DND-41 (cell line): ENCODE data around the gene USP48.

Experiments
- ATAC-seq: fragments of 200-7000 bp; cut with Tn5 transposase; 3 replicates; pipeline ENCODE4 v1.9.1; 2021; ENCODE audit warnings: low read depth; ENCODE audit not compliant: insufficient read depth
- DNase-seq: peaks from one replicate; pipeline ENCODE4 v3.0.0-alpha.2; 2020
- H2AFZ ChIP-seq: 2 replicates; pipeline ENCODE4 v1.6.0; 2012; ENCODE audit warnings: low read depth, low read length
- H3K27ac ChIP-seq: 2 replicates; pipeline ENCODE4 v1.5.1; 2012; ENCODE audit warnings: low read length, inconsistent platforms
- H3K27me3 ChIP-seq: fragments of 200-600 bp; sonication (generic); 2 replicates; pipeline ENCODE4 v1.6.0; 2012; ENCODE audit warnings: low read length, mild to moderate bottlenecking, inconsistent platforms; ENCODE audit not compliant: insufficient read depth, poor library complexity
- H3K36me3 ChIP-seq: 2 replicates; pipeline ENCODE4 v1.5.1; 2012; ENCODE audit warnings: low read length, inconsistent platforms; ENCODE audit not compliant: insufficient read depth
- H3K4me1 ChIP-seq: 2 replicates; pipeline ENCODE4 v1.5.1; 2012; ENCODE audit warnings: mild to moderate bottlenecking, low read length; ENCODE audit not compliant: insufficient read depth
- H3K4me2 ChIP-seq: 2 replicates; pipeline ENCODE4 v1.6.0; 2012; ENCODE audit warnings: mild to moderate bottlenecking, moderate library complexity, low read length, inconsistent platforms; ENCODE audit not compliant: insufficient read depth
- H3K4me3 ChIP-seq, 2 experiments: fragments of 200-600 bp in 1 of 2; shearing (Covaris generic) in 1 of 2; 2 replicates each; pipeline ENCODE4 v1.5.1; 2012 to 2016; ENCODE audit warnings: inconsistent platforms in 2 of 2, low read length in 2 of 2, mild to moderate bottlenecking in 2 of 2, low read depth in 1 of 2, moderate library complexity in 1 of 2
- H3K79me2 ChIP-seq: 2 replicates; pipeline ENCODE4 v1.6.0; 2012; ENCODE audit warnings: low read length, inconsistent platforms; ENCODE audit not compliant: insufficient read depth
- H3K9ac ChIP-seq: 2 replicates; pipeline ENCODE4 v1.6.0; 2012; ENCODE audit warnings: low read depth, mild to moderate bottlenecking, inconsistent platforms, low read length, moderate library complexity
- H3K9me3 ChIP-seq: 2 replicates; pipeline ENCODE4 v1.5.1; 2012; ENCODE audit warnings: low read length, moderate library complexity, mild to moderate bottlenecking, inconsistent platforms; ENCODE audit not compliant: insufficient read depth, severe bottlenecking
- H4K20me1 ChIP-seq: 2 replicates; pipeline ENCODE4 v1.6.0; 2012; ENCODE audit warnings: low read length; ENCODE audit not compliant: insufficient read depth
- CTCF ChIP-seq: IDR thresholded peaks from 2 replicates; pipeline ENCODE4 v1.5.1; 2012; ENCODE audit warnings: borderline replicate concordance, low read length, moderate library complexity, mild to moderate bottlenecking; ENCODE audit not compliant: poor library complexity, severe bottlenecking; ENCODE audit errors: extremely low read depth
- EZH2 ChIP-seq: IDR thresholded peaks from 3 replicates; pipeline ENCODE4 v1.6.1; 2012; ENCODE audit warnings: borderline replicate concordance, low read depth, mild to moderate bottlenecking, moderate library complexity, low read length, inconsistent platforms; ENCODE audit not compliant: severe bottlenecking

Gene USP48

GRCh38 chr1:21652101-21652936, 130.6 kb downstream of the USP48 start:
- no peak for TF ChIP-seq EZH2
- no peak for TF ChIP-seq CTCF
- H4K20me1 ChIP-seq = peaks cover 16% of the 10 kb centered on the region
- H3K9ac ChIP-seq = no peak overlapping the region
- H3K4me3 ChIP-seq = no peak overlapping the region
- DNase-seq (no peak), ATAC-seq (no peak)
- no peak overlapping the region for H2AFZ ChIP-seq
- H3K4me2 ChIP-seq = no peak overlapping the region
- no peaks in the 10 kb centered on the region for H3K4me1 ChIP-seq
- no peaks in the 10 kb centered on the region for H3K79me2 ChIP-seq
- no peaks in the 10 kb centered on the region for H3K36me3 ChIP-seq
- no peak overlapping the region for H3K27ac ChIP-seq
- H3K9me3 ChIP-seq = no peaks in the 10 kb centered on the region
- H3K27me3 ChIP-seq = no peaks in the 10 kb centered on the region

- peaks cover 15% of the 10 kb centered on the region for H4K20me1 ChIP-seq
- TF ChIP-seq EZH2 (no peak), CTCF (no peak)
- no peak overlapping the region for H3K9ac ChIP-seq
- no peak overlapping the region for H3K4me2 ChIP-seq
- H3K79me2 ChIP-seq = no peaks in the 10 kb centered on the region
- no peaks in the 10 kb centered on the region for H3K36me3 ChIP-seq
- DNase-seq = no peak
- no peaks in the 10 kb centered on the region for H3K27me3 ChIP-seq
- no peaks in the 10 kb centered on the region for H3K9me3 ChIP-seq
- no peaks in the 10 kb centered on the region for H3K4me1 ChIP-seq
- no peak overlapping the region for H2AFZ ChIP-seq
- ATAC-seq = no peak
- H3K27ac ChIP-seq = no peak overlapping the region
- no peak overlapping the region for H3K4me3 ChIP-seq
Measured at GRCh38 chr1:21651214-21652042, 131.5 kb downstream of the USP48 start.

- Histone ChIP-seq H3K4me1 (no peaks in the 10 kb centered on the region), H4K20me1 (peaks cover 22% of the 10 kb centered on the region), H3K27me3 (no peaks in the 10 kb centered on the region), H3K79me2 (no peaks in the 10 kb centered on the region), H3K27ac (no peak overlapping the region), H3K9me3 (no peaks in the 10 kb centered on the region), H3K36me3 (no peaks in the 10 kb centered on the region), H3K9ac (no peak overlapping the region), H2AFZ (no peak overlapping the region), H3K4me3 (no peak overlapping the region), H3K4me2 (no peak overlapping the region)
- DNase-seq = no peak
- no peak for TF ChIP-seq CTCF
- no peak for TF ChIP-seq EZH2
- no peak for ATAC-seq
Measured at GRCh38 chr1:21650400-21650799, 132.5 kb downstream of the USP48 start.
